OCI-LY3 (cell line): Measurements from ENCODE around the gene MOB3C.

ENCODE experiments used
- H2AFZ ChIP-seq: fragments of 200-600, 300-600 bp; shearing (Covaris generic); 2 replicates; pipeline ENCODE4 v1.6.0; 2014; ENCODE audit warnings: antibody characterized with exemption, low read depth, low read length
- H3K27ac ChIP-seq: fragments of 200-600, 300-600 bp; sonication (generic); 2 replicates; pipeline ENCODE4 v1.5.1; 2014; ENCODE audit warnings: mild to moderate bottlenecking, low read length, moderate library complexity, mixed read lengths
- H3K27me3 ChIP-seq: fragments of 200-600, 300-600 bp; sonication (generic); 2 replicates; pipeline ENCODE4 v1.6.1; 2014; ENCODE audit warnings: low read depth, low read length, mixed read lengths
- H3K36me3 ChIP-seq: fragments of 200-600, 300-600 bp; sonication (generic); replicated peaks from 2 replicates; pipeline ENCODE3; 2014; ENCODE audit warnings: low read depth, low read length, mixed read lengths
- H3K4me1 ChIP-seq: fragments of 300-600, 200-600 bp; sonication (generic); 2 replicates; pipeline ENCODE4 v1.6.1; 2014; ENCODE audit warnings: low read length, mixed read lengths
- H3K4me2 ChIP-seq: fragments of 200-600, 300-600 bp; sonication (generic); 2 replicates; pipeline ENCODE4 v1.6.1; 2014; ENCODE audit warnings: low read length, mixed read lengths
- H3K4me3 ChIP-seq: fragments of 300-600, 200-600 bp; sonication (generic); 2 replicates; pipeline ENCODE4 v1.5.1; 2014; ENCODE audit warnings: antibody characterized with exemption, mild to moderate bottlenecking, low read length, moderate library complexity
- H3K79me2 ChIP-seq: fragments of 300-600, 200-600 bp; shearing (Covaris generic); 2 replicates; pipeline ENCODE4 v1.6.1; 2014; ENCODE audit warnings: mild to moderate bottlenecking, low read length, mixed read lengths
- H3K9ac ChIP-seq: fragments of 300-600, 200-600 bp; shearing (Covaris generic); 2 replicates; pipeline ENCODE4 v1.6.0; 2014; ENCODE audit warnings: mild to moderate bottlenecking, low read length, moderate library complexity
- H3K9me3 ChIP-seq: fragments of 200-600, 300-600 bp; shearing (Covaris generic); 2 replicates; pipeline ENCODE4 v1.6.1; 2014; ENCODE audit warnings: low read length, mixed read lengths; ENCODE audit not compliant: insufficient read depth
- H4K20me1 ChIP-seq: fragments of 200-600, 300-600 bp; sonication (generic); 2 replicates; pipeline ENCODE4 v1.6.1; 2016; ENCODE audit warnings: low read length, mixed read lengths; ENCODE audit not compliant: insufficient read depth
- CTCF ChIP-seq: fragments of 200-600, 300-600 bp; sonication (generic); IDR thresholded peaks from 2 replicates; pipeline ENCODE4 v1.5.1; 2014; ENCODE audit warnings: antibody characterized with exemption, low read length, low read depth
- EZH2phosphoT487 ChIP-seq: fragments of 200-600 bp; shearing (Covaris generic); IDR thresholded peaks from 2 replicates; pipeline ENCODE4 v1.6.1; 2018; ENCODE audit warnings: antibody characterized with exemption, mixed run types, low read depth

Gene MOB3C

GRCh38 chr1:46599059-46599970 lies 17.3 kb downstream of the MOB3C start:
- TF ChIP-seq CTCF: no peak
- no peak for TF ChIP-seq EZH2phosphoT487
- H3K79me2 ChIP-seq: no peaks in the 10 kb centered on the region
- H3K9me3 ChIP-seq: no peaks in the 10 kb centered on the region
- no peak overlapping the region for H3K27ac ChIP-seq
- no peak overlapping the region for H3K9ac ChIP-seq
- H3K36me3 ChIP-seq: no peaks in the 10 kb centered on the region
- no peak overlapping the region for H2AFZ ChIP-seq
- H3K4me3 ChIP-seq: no peak overlapping the region
- H3K27me3 ChIP-seq: no peaks in the 10 kb centered on the region
- peaks cover 17% of the 10 kb centered on the region for H3K4me1 ChIP-seq
- H3K4me2 ChIP-seq: no peak overlapping the region
- no peaks in the 10 kb centered on the region for H4K20me1 ChIP-seq

GRCh38 chr1:46596846-46597245 lies 19.8 kb downstream of the MOB3C start:
- TF ChIP-seq EZH2phosphoT487 (no peak), CTCF (no peak)
- H3K4me3 ChIP-seq: no peak overlapping the region

GRCh38 chr1:46596036-46596435 lies 20.6 kb downstream of the MOB3C start:
- peaks cover 10% of the 10 kb centered on the region for H3K4me1 ChIP-seq
- no peak overlapping the region for H2AFZ ChIP-seq
- TF ChIP-seq EZH2phosphoT487: no peak
- TF ChIP-seq CTCF: no peak
- no peak overlapping the region for H3K4me2 ChIP-seq
- H3K4me3 ChIP-seq: no peak overlapping the region
- no peaks in the 10 kb centered on the region for H3K27me3 ChIP-seq
- no peak overlapping the region for H3K27ac ChIP-seq
- H3K79me2 ChIP-seq: no peaks in the 10 kb centered on the region
- no peaks in the 10 kb centered on the region for H4K20me1 ChIP-seq
- no peak overlapping the region for H3K9ac ChIP-seq
- no peaks in the 10 kb centered on the region for H3K36me3 ChIP-seq
- H3K9me3 ChIP-seq: no peaks in the 10 kb centered on the region

More at GRCh38 chr1:46596846-46597245, 19.8 kb downstream of the MOB3C start:
- H3K36me3 ChIP-seq: no peaks in the 10 kb centered on the region
- no peak overlapping the region for H3K4me2 ChIP-seq
- H3K79me2 ChIP-seq: no peaks in the 10 kb centered on the region
- H3K27me3 ChIP-seq: no peaks in the 10 kb centered on the region
- no peak overlapping the region for H3K9ac ChIP-seq
- H3K4me1 ChIP-seq: peaks cover 10% of the 10 kb centered on the region
- no peaks in the 10 kb centered on the region for H3K9me3 ChIP-seq
- no peaks in the 10 kb centered on the region for H4K20me1 ChIP-seq
- H3K27ac ChIP-seq: no peak overlapping the region
- no peak overlapping the region for H2AFZ ChIP-seq

- TF ChIP-seq CTCF (no peak), EZH2phosphoT487 (no peak)
- no peak overlapping the region for H3K4me2 ChIP-seq
- no peaks in the 10 kb centered on the region for H3K27me3 ChIP-seq
- H2AFZ ChIP-seq: no peak overlapping the region
- H3K4me3 ChIP-seq: no peak overlapping the region
- no peak overlapping the region for H3K27ac ChIP-seq
- H3K79me2 ChIP-seq: no peaks in the 10 kb centered on the region
- no peaks in the 10 kb centered on the region for H3K9me3 ChIP-seq
- H4K20me1 ChIP-seq: no peaks in the 10 kb centered on the region
- no peaks in the 10 kb centered on the region for H3K36me3 ChIP-seq
- no peak overlapping the region for H3K9ac ChIP-seq
- H3K4me1 ChIP-seq: peaks cover 10% of the 10 kb centered on the region
Measured at GRCh38 chr1:46595127-46595526, 21.5 kb downstream of the MOB3C start.
